DND-41 (cell line): ENCODE results near the gene USB1.

Source experiments
- CTCF ChIP-seq: IDR thresholded peaks from 2 replicates; pipeline ENCODE4 v1.5.1; 2012; ENCODE audit warnings: borderline replicate concordance, low read length, moderate library complexity, mild to moderate bottlenecking; ENCODE audit not compliant: poor library complexity, severe bottlenecking; ENCODE audit errors: extremely low read depth
- EZH2 ChIP-seq: IDR thresholded peaks from 3 replicates; pipeline ENCODE4 v1.6.1; 2012; ENCODE audit warnings: borderline replicate concordance, low read depth, mild to moderate bottlenecking, moderate library complexity, low read length, inconsistent platforms; ENCODE audit not compliant: severe bottlenecking

GRCh38 chr16:58002416-58002800 lies 1.2 kb downstream of the USB1 start:
- TF ChIP-seq CTCF: no peak
- TF ChIP-seq EZH2: no peak
